ENCODE data around the gene IL17C.
A peak's percentile ranks its signal among the peaks of the same experiment; 100 is the strongest.

Gene IL17C

GRCh38 chr16:88684569-88685155 is 46.3 kb downstream of the IL17C start:
- no peak for DNase-seq (ENCODE audit: low read depth in 2 of 3, low spot score in 2 of 3)

DNA sequence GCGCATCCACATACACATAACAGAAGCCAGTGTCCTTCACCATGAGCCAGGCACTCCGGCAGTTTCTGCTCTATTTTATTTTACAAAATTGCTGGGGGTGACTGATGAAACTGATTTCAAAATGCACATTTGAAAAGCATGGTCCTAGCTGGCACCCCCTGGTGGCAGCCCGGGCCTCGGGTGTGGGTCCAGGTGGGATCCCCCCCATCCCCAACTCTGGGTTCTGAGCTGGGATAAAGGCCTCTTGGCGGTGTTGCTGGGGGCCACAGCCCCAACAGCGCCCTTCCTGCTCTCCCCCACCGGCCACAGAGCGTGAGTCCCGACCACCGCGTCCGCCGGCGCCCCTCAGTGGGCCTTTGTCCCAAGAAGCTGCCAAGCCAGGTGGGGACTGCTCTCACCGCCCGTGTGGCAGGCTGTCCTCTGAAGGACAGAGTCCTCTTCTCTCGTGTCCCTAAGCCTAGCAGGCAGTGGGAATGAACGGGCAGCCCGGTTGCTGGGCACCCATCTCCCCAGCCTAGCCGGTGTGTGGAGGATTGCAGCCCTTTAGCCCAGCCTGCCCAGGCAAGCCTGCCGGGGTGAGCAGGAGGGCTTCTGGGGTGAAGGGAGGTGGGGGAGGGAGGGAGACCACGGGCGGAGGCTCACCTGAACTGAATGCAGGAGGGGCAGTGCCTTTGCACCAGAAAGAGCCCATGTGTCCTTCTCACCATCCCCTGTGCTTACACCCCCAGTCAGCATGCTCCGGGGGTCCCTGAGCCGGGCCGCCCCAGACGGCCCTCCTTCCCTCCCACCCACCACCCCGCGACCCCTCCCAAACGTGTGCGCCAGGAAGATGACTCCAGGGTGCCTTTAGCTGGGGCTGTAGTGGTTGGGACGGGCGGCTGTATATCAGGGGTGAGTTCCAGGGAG is 47.0 kb downstream of the IL17C start:
- DNase-seq (ENCODE audit: low read depth in 2 of 3, low spot score in 2 of 3) = no peak

GRCh38 chr16:88686062-88686438 is 47.7 kb downstream of the IL17C start:
- no peak for DNase-seq (ENCODE audit: low read depth in 2 of 3, low spot score in 2 of 3)

GRCh38 chr16:88686439-88687253 is 48.3 kb downstream of the IL17C start, which contains the start of gene SNAI3:
TSS of gene SNAI3 (minus strand) at chr16:88686507. CDS start at chr16:88686406, 101 bp downstream.
- DNase-seq (ENCODE audit: low read depth in 2 of 3, low spot score in 2 of 3) = peak; percentile 63 to 72 (median 71)

DNA sequence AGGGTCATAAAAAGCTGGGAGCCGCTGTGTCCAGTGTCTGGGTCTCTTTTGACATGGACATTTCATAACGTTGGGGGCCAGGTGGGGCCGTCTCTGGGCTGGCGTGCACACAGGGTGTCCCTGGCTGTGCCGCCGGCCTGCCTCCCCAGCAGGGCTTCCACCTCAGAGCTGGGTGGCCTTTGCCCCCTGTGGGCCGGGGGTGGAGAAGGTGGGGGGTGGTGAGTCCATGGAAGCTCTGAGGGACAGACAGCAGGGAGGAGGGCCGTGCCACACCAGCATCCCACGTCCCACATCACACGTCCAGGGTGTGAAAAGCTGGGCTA is 48.8 kb downstream of the IL17C start:
- DNase-seq (ENCODE audit: low read depth in 2 of 3, low spot score in 2 of 3) = no peak

- DNase-seq (ENCODE audit: low read depth in 2 of 3, low spot score in 2 of 3) = no peak
Measured at GRCh38 chr16:88687676-88688012, 49.3 kb downstream of the IL17C start.

- no peak for DNase-seq (ENCODE audit: low read depth in 2 of 3, low spot score in 2 of 3)
Measured at GRCh38 chr16:88688013-88688778, 49.8 kb downstream of the IL17C start.

All from activated CD8-positive, alpha-beta memory T cell treated with anti-CD3 and anti-CD28 coated beads for 48 hours (primary cell).